ENCODE measurements around the gene TNNI2. TPM values are rescaled to one million over a fixed set of nuclear protein-coding genes. Genes with fewer than 3 reads are reported as not detected.

The TNNI2 gene
- polyA plus RNA-seq, 1 of the 3 experiments (the other 2 are of a cell fraction) = not detected

GRCh38 chr11:1834779-1835670 lies 3.8 kb upstream of the TNNI2 start, which contains the start of gene SYT8 (continued):
- TF ChIP-seq USF2 (IDR thresholded peaks at IDR 0.05; ENCODE audit: borderline replicate concordance, low read depth, low read length) (no peak), SMC3 (IDR thresholded peaks at IDR 0.05; ENCODE audit: low read depth, low read length) (no peak)

- Histone ChIP-seq H3K4me1 (ENCODE audit: control insufficient read depth in 1 of 2, insufficient read depth in 2 of 2, low read depth in 1 of 2, low read length in 1 of 2) (peaks cover 0 to 50% of the 10 kb centered on the region in 2 experiments; a peak in 1 of 4 replicates), H3K9me3 (no peaks in the 10 kb centered on the region), H3F3A (replicated peaks; ENCODE audit: insufficient read depth) (no peaks in the 10 kb centered on the region), H3K9me2 (no peaks in the 10 kb centered on the region), H3K27ac (ENCODE audit: low read depth in 2 of 2, low read length in 1 of 2) (no peak overlapping the region), H3K9ac (no peak overlapping the region), H3K79me2 (ENCODE audit: insufficient read depth) (no peaks in the 10 kb centered on the region), H2AFZ (ENCODE audit: low read depth) (no peak overlapping the region), H4K20me1 (ENCODE audit: insufficient read depth) (no peaks in the 10 kb centered on the region), H3K27me3 (ENCODE audit: insufficient read depth) (no peaks in the 10 kb centered on the region), H3K4me2 (no peak overlapping the region), H3K36me3 (replicated peaks in 1 of 2; ENCODE audit: control insufficient read depth in 1 of 2, insufficient read depth in 2 of 2, low read length in 1 of 2) (no peaks in the 10 kb centered on the region), H3K4me3 (ENCODE audit: low read depth in 2 of 2, low read length in 1 of 2) (no peak overlapping the region)
- ChIA-PET CTCF (interaction anchor here (1.4 to 20.8 kb wide), 12 partner anchors 13 to 314 kb away, joined by 5 to 585 read pairs (median 28); partner anchors contain the start of genes IGF2 and MRPL23), POLR2A (interaction anchor here (1.7 kb wide), 1 partner anchor 142 kb away, joined by 8 read pairs; no protein-coding TSS in a partner anchor)
- TF ChIP-seq CTCF (IDR thresholded peaks at IDR 0.05) (no peak), CHD2 (IDR thresholded peaks at IDR 0.05; ENCODE audit: low read length, partially characterized antibody) (no peak), JUND (IDR thresholded peaks at IDR 0.05) (no peak), RFX5 (IDR thresholded peaks at IDR 0.05; ENCODE audit: low read length) (no peak), IRF3 (IDR thresholded peaks at IDR 0.05; ENCODE audit: low read depth, low read length) (no peak), SIN3A (IDR thresholded peaks at IDR 0.05; ENCODE audit: borderline replicate concordance, low read depth, low read length) (no peak), TAF1 (IDR thresholded peaks at IDR 0.05; ENCODE audit: borderline replicate concordance, low read depth, low read length) (no peak), RCOR1 (IDR thresholded peaks at IDR 0.05; ENCODE audit: low read length) (no peak), REST (IDR thresholded peaks at IDR 0.05; ENCODE audit: low read depth, low read length) (no peak), FOXM1 (IDR thresholded peaks at IDR 0.05; ENCODE audit: low read depth) (no peak), SMC3 (IDR thresholded peaks at IDR 0.05; ENCODE audit: low read depth, low read length) (no peak), NFIC (IDR thresholded peaks at IDR 0.05; ENCODE audit: borderline replicate concordance) (no peak), FOSL2 (IDR thresholded peaks at IDR 0.05; ENCODE audit: borderline replicate concordance, low read depth) (no peak), NRF1 (IDR thresholded peaks at IDR 0.05; ENCODE audit: low read depth, low read length) (no peak), MEF2A (IDR thresholded peaks at IDR 0.05; ENCODE audit: borderline replicate concordance, low read depth) (no peak), GABPA (IDR thresholded peaks at IDR 0.05; ENCODE audit: low read depth) (no peak), GATA2 (CRISPR knock-in tag; IDR thresholded peaks at IDR 0.05) (no peak), TCF12 (IDR thresholded peaks at IDR 0.05) (no peak), POLR2AphosphoS5 (IDR thresholded peaks at IDR 0.05; ENCODE audit: low read depth, low read length) (no peak), TEAD4 (IDR thresholded peaks at IDR 0.05; ENCODE audit: borderline replicate concordance, insufficient read depth) (no peak)
- 73% methylated on average over 6 of the region's 12 CpGs for WGBS (ENCODE audit: low lambda C conversion rate)
- no peak for DNase-seq
Observed at GRCh38 chr11:1835671-1836010, 3.1 kb upstream of the TNNI2 start.

Data from SK-N-SH (cell line).